ENCODE results near the gene FOXB1. TPM values are rescaled to one million over a fixed set of nuclear protein-coding genes. Genes with fewer than 3 reads are reported as not detected.

FOXB1 gene
- polyA plus RNA-seq, 1 experiment = not detected

GRCh38 chr15:60009980-60010732, 6.0 kb downstream of the FOXB1 start:
- H3K9me3 ChIP-seq (ENCODE audit: control insufficient read depth, insufficient read depth, low read length) = peaks cover 4% of the 10 kb centered on the region; the same call in 1 of the 2 replicates
- ChIA-PET CTCF (no interaction called here), POLR2A (no interaction called here)
- peaks cover 56% of the 10 kb centered on the region for H3K27me3 ChIP-seq (ENCODE audit: control insufficient read depth, insufficient read depth, low read length)
- no peak overlapping the region for H3K27ac ChIP-seq (ENCODE audit: low read depth, low read length)
- TF ChIP-seq, protein P1, sequence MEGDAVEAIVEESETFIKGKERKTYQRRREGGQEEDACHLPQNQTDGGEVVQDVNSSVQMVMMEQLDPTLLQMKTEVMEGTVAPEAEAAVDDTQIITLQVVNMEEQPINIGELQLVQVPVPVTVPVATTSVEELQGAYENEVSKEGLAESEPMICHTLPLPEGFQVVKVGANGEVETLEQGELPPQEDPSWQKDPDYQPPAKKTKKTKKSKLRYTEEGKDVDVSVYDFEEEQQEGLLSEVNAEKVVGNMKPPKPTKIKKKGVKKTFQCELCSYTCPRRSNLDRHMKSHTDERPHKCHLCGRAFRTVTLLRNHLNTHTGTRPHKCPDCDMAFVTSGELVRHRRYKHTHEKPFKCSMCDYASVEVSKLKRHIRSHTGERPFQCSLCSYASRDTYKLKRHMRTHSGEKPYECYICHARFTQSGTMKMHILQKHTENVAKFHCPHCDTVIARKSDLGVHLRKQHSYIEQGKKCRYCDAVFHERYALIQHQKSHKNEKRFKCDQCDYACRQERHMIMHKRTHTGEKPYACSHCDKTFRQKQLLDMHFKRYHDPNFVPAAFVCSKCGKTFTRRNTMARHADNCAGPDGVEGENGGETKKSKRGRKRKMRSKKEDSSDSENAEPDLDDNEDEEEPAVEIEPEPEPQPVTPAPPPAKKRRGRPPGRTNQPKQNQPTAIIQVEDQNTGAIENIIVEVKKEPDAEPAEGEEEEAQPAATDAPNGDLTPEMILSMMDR (IDR thresholded peaks at IDR 0.05; ENCODE audit: low read depth, low read length) = no peak
- H3K4me3 ChIP-seq (ENCODE audit: low read depth, low read length) = no peak overlapping the region
- no peak for DNase-seq (ENCODE audit: low read depth, low spot score)

GRCh38 chr15:60010858-60011257, 6.7 kb downstream of the FOXB1 start:
- H3K9me3 ChIP-seq (ENCODE audit: control insufficient read depth, insufficient read depth, low read length) = no peaks in the 10 kb centered on the region; the same call in 1 of the 2 replicates
- DNase-seq (ENCODE audit: low read depth, low spot score) = no peak
- TF ChIP-seq, protein P1 (IDR thresholded peaks at IDR 0.05; ENCODE audit: low read depth, low read length) = no peak
- H3K27me3 ChIP-seq (ENCODE audit: control insufficient read depth, insufficient read depth, low read length) = peaks cover 49% of the 10 kb centered on the region
- CTCF ChIA-PET = no interaction called here
- no peak overlapping the region for H3K4me3 ChIP-seq (ENCODE audit: low read depth, low read length)
- H3K27ac ChIP-seq (ENCODE audit: low read depth, low read length) = no peak overlapping the region
- POLR2A ChIA-PET = no interaction called here

- TF ChIP-seq, protein P1 (IDR thresholded peaks at IDR 0.05; ENCODE audit: low read depth, low read length) = no peak
- ChIA-PET CTCF (interaction anchor here (1.2 kb wide), 1 partner anchor 287 kb away, joined by 3 read pairs; no protein-coding TSS in a partner anchor), POLR2A (no interaction called here)
- Histone ChIP-seq H3K27ac (ENCODE audit: low read depth, low read length) (no peak overlapping the region), H3K9me3 (ENCODE audit: control insufficient read depth, insufficient read depth, low read length) (no peaks in the 10 kb centered on the region; the same call in 1 of the 2 replicates), H3K27me3 (ENCODE audit: control insufficient read depth, insufficient read depth, low read length) (peaks cover 36% of the 10 kb centered on the region), H3K4me3 (ENCODE audit: low read depth, low read length) (no peak overlapping the region)
- no peak for DNase-seq (ENCODE audit: low read depth, low spot score)
These were observed 8.6 kb downstream of the FOXB1 start for GRCh38 chr15:60012695-60013094.

DNA sequence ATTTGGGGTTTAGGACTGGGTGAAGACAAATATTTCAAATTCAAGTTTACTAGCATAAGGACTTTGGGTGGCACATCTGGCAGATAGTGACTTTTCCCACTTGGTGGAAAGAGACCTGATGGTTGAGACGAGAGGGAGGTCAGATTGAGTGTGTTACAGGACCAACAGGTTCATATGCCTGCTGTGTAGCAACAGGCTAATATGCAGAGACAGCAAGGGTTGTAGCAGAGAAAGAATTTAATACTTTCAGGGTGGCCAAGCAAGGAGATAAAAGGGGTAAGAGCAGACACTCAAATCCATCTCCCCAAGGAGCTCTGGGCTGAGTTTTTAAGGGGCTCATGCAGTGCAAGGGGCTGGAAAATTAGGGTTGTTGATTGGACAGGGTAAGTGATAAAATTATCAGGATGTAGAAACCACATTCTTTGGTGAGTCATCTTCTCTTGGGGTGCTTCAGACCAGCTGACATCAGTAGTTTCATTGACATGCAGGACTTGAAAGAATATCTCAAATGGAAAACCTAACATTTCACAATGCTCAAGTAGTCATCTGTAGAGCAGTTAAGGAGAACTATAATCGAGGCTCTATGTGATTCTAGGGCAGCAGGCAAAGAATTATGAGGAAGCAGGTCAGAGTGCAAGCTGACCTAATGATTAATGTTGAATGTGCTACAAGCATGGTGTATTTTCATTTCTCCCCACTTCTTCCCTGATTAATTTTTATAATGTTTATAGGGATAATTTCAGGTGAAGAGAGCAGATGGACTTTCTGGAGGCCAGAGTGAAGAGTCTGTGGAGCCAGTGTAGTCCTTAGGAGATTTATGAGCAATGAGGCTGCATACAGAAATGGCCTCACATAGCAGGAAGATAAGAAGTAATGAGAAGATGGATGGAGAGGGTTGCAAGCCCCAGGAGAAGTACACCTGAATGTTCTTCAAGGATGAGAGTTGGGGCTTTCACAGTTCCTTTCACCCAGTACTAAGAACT, 13.7 kb downstream of the FOXB1 start:
- ChIA-PET POLR2A (no interaction called here), CTCF (no interaction called here)
- peaks cover 2% of the 10 kb centered on the region for H3K27me3 ChIP-seq (ENCODE audit: control insufficient read depth, insufficient read depth, low read length)
- TF ChIP-seq, protein P1 (IDR thresholded peaks at IDR 0.05; ENCODE audit: low read depth, low read length) = no peak
- H3K9me3 ChIP-seq (ENCODE audit: control insufficient read depth, insufficient read depth, low read length) = no peaks in the 10 kb centered on the region
- H3K27ac ChIP-seq (ENCODE audit: low read depth, low read length) = no peak overlapping the region
- no peak overlapping the region for H3K4me3 ChIP-seq (ENCODE audit: low read depth, low read length)
- DNase-seq (ENCODE audit: low read depth, low spot score) = no peak

Data from AG04450 (cell line).